ENCODE data around the gene GRK5.

The GRK5 gene

DNA sequence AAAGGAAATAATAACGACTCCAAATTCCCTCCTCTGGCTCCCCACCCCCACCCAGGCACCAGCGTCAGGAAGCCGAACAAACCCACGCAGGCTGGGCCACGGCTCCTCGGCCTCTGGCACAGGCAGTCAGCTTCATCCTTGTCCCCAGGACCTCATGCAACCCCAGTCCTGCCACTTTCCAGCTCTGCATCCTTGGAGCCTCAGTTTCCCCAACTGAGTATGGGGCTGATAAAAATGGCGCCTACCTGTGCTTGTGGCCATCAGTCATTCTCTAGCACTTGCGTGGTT lies 198.1 kb downstream of the GRK5 start:
- TF ChIP-seq, protein P1, sequence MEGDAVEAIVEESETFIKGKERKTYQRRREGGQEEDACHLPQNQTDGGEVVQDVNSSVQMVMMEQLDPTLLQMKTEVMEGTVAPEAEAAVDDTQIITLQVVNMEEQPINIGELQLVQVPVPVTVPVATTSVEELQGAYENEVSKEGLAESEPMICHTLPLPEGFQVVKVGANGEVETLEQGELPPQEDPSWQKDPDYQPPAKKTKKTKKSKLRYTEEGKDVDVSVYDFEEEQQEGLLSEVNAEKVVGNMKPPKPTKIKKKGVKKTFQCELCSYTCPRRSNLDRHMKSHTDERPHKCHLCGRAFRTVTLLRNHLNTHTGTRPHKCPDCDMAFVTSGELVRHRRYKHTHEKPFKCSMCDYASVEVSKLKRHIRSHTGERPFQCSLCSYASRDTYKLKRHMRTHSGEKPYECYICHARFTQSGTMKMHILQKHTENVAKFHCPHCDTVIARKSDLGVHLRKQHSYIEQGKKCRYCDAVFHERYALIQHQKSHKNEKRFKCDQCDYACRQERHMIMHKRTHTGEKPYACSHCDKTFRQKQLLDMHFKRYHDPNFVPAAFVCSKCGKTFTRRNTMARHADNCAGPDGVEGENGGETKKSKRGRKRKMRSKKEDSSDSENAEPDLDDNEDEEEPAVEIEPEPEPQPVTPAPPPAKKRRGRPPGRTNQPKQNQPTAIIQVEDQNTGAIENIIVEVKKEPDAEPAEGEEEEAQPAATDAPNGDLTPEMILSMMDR (conservative IDR thresholded peaks at IDR 0.05) = no peak

GRCh38 chr10:119406137-119406536 lies 198.8 kb downstream of the GRK5 start:
- TF ChIP-seq, protein P1 (conservative IDR thresholded peaks at IDR 0.05) = no peak
- H3K27ac ChIP-seq = no peak overlapping the region

More for the DNA sequence above, 198.1 kb downstream of the GRK5 start:
- no peak overlapping the region for H3K27ac ChIP-seq

DNA sequence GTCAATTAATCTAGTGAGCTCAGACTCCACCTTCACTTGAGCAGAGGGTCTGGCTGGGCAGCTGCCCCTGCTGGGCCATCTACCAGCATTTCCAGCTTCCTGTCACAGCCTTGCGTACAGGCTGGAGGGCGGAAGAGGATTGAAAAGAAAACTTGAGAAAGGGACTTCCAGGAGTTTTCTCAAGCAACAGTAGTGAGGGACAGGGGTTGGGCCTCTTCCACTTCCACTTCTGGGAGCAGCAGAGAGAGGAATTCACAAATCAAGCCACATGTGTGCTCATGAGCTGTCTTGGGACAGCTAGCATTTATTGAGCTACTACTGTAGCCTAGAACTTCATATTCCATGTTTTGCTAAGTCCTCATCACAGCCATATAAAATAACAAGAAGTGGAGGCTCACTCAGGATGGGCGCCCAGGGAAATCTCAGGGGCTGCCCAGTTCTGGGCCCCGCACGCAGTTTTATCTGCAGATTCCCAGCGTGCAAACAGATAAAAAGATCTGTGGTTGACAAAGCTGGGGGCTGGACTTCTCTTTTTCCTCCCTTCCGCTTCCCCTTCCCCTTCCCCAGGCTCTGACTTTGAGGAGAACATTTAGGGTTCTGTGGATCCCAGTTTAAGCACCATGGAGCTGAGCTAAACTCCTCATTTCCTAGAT lies 199.4 kb downstream of the GRK5 start:
- TF ChIP-seq, protein P1 (conservative IDR thresholded peaks at IDR 0.05) = no peak
- H3K27ac ChIP-seq = no peak overlapping the region

- TF ChIP-seq, protein P1 (conservative IDR thresholded peaks at IDR 0.05) = no peak
- H3K27ac ChIP-seq = no peak overlapping the region
Measured at GRCh38 chr10:119407254-119407777, 199.9 kb downstream of the GRK5 start.

DNA sequence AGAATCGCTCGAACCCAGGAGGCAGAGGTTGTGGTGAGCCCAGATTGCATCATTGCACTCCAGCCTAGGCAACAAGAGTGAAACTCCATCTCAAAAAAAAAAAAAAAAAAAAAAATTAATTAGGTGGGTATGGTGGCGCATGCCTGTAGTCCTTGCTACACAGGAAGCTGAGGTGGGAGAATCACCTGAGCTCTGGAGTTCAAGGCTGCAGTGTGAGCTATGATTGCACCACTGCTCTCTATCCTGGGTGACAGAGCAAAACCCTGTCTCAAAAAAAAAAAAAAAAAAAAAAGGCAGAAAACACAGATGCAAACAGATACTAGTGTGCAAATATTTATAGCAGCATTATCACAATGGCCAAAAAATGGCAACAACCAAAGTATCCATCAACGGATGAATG lies 200.7 kb downstream of the GRK5 start:
- no peak overlapping the region for H3K27ac ChIP-seq
- TF ChIP-seq, protein P1 (conservative IDR thresholded peaks at IDR 0.05) = no peak

GRCh38 chr10:119408969-119409371 lies 201.6 kb downstream of the GRK5 start:
- no peak overlapping the region for H3K27ac ChIP-seq
- TF ChIP-seq, protein P1 (conservative IDR thresholded peaks at IDR 0.05) = no peak

DNA sequence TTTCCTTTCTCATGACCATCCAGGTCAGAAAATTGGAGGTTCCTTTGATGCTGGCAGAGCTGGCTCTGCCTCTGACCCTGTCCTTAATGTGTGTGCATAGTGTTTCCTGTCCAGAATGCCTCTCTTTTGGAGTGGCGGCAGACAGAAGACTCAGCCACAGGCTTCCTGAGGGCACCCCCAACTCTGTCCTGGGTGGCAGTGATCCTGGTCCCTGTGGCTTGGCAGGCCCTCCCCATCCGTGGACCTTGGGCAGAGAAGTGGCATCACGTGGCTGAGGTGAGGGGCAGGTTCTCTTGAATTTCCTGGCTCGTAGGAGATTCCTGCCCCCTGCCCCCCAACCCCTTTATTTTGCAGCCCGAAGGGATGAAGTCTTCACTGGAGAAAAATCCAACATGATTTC lies 202.0 kb downstream of the GRK5 start:
- no peak overlapping the region for H3K27ac ChIP-seq
- TF ChIP-seq, protein P1 (conservative IDR thresholded peaks at IDR 0.05) = no peak
